Gastrocnemius medialis (tissue), 4 donors: ENCODE data around the gene ZNF649.
A peak's percentile ranks its signal among the peaks of the same experiment; 100 is the strongest.

Source experiments
- POLR2A ChIP-seq, 2 donors: fragments of 450-650 bp; IDR thresholded peaks; one replicate each; pipeline ENCODE4 v1.6.1; 2017; ENCODE audit warnings: antibody characterized with exemption in 2 of 2, mild to moderate bottlenecking in 2 of 2, moderate library complexity in 2 of 2
- TF ChIP-seq, protein P1 (sequence below), 5 experiments: fragments of 450-650 bp in 3 of 5; fragments of 200-600 bp in 2 of 5; sonication (generic) in 2 of 5; IDR thresholded peaks in 4 of 5; conservative IDR thresholded peaks in 1 of 5; 1 replicate in 4 of 5; 2 replicates in 1 of 5; pipeline ENCODE4 v1.5.1; 2016 to 2019; ENCODE audit warnings: antibody characterized with exemption in 5 of 5, mild to moderate bottlenecking in 3 of 5, moderate library complexity in 3 of 5

- TF ChIP-seq, protein P1, sequence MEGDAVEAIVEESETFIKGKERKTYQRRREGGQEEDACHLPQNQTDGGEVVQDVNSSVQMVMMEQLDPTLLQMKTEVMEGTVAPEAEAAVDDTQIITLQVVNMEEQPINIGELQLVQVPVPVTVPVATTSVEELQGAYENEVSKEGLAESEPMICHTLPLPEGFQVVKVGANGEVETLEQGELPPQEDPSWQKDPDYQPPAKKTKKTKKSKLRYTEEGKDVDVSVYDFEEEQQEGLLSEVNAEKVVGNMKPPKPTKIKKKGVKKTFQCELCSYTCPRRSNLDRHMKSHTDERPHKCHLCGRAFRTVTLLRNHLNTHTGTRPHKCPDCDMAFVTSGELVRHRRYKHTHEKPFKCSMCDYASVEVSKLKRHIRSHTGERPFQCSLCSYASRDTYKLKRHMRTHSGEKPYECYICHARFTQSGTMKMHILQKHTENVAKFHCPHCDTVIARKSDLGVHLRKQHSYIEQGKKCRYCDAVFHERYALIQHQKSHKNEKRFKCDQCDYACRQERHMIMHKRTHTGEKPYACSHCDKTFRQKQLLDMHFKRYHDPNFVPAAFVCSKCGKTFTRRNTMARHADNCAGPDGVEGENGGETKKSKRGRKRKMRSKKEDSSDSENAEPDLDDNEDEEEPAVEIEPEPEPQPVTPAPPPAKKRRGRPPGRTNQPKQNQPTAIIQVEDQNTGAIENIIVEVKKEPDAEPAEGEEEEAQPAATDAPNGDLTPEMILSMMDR (IDR thresholded peaks at IDR 0.05 in 4 of 5, conservative IDR thresholded peaks at IDR 0.05 in 1 of 5), result peak in 1 of 5 experiments; percentile 20
- no peak for TF ChIP-seq POLR2A (IDR thresholded peaks at IDR 0.05)
Observed at GRCh38 chr19:51887522-51888498, 17.0 kb downstream of the ZNF649 start, which contains the start of gene ZNF577.
